Mesothelial cell of epicardium (in vitro differentiated cells): ENCODE measurements around the gene RBFOX1. TPM values are rescaled to one million over a fixed set of nuclear protein-coding genes. Genes with fewer than 3 reads are reported as not detected.

Experiments used
- DNase-seq, 2 experiments: peaks; one replicate each; pipeline ENCODE4 v3.0.0; 2021; ENCODE audit warnings: low spot score in 2 of 2; ENCODE audit not compliant: unreplicated experiment in 2 of 2
- H3K27ac Mint-ChIP-seq: 2 replicates; pipeline ENCODE4 v1.8.0; 2021; ENCODE audit warnings: mixed read lengths
- H3K27me3 Mint-ChIP-seq: 2 replicates; pipeline ENCODE4 v1.8.0; 2021; ENCODE audit warnings: low read depth, mixed read lengths
- H3K36me3 Mint-ChIP-seq: 2 replicates; pipeline ENCODE4 v1.8.0; 2021; ENCODE audit warnings: mixed read lengths
- H3K4me1 Mint-ChIP-seq: 2 replicates; pipeline ENCODE4 v1.8.0; 2021; ENCODE audit warnings: mixed read lengths
- H3K4me3 Mint-ChIP-seq: 2 replicates; pipeline ENCODE4 v1.8.0; 2021; ENCODE audit warnings: mild to moderate bottlenecking, moderate library complexity, mixed read lengths
- H3K9me3 Mint-ChIP-seq: 2 replicates; pipeline ENCODE4 v1.8.0; 2021; ENCODE audit warnings: mixed read lengths
- CTCF ChIP-seq: fragments of 200-600 bp; sonication (generic); IDR thresholded peaks from one replicate; pipeline ENCODE4 v1.5.0; 2021; ENCODE audit warnings: antibody characterized with exemption; ENCODE audit not compliant: unreplicated experiment
- total RNA-seq: library from RNA; stranded (reverse); gene quantifications from 3 replicates; pipeline ENCODE4 v1.2.1, GENCODE V29; 2021

Gene RBFOX1
- total RNA-seq, 1 donor from 2014 or later, result 0.67 TPM

- no peak overlapping the region for H3K27ac Mint-ChIP-seq
- no peaks in the 10 kb centered on the region for H3K36me3 Mint-ChIP-seq
- H3K9me3 Mint-ChIP-seq, result no peaks in the 10 kb centered on the region
- DNase-seq, result no peak
- H3K4me3 Mint-ChIP-seq, result peak overlapping the region; percentile 5
- H3K27me3 Mint-ChIP-seq, result peaks cover 98% of the 10 kb centered on the region
- TF ChIP-seq CTCF, result no peak
- no peaks in the 10 kb centered on the region for H3K4me1 Mint-ChIP-seq
Observed at GRCh38 chr16:7303052-7303610, 29.5 kb upstream of the RBFOX1 start.

DNA sequence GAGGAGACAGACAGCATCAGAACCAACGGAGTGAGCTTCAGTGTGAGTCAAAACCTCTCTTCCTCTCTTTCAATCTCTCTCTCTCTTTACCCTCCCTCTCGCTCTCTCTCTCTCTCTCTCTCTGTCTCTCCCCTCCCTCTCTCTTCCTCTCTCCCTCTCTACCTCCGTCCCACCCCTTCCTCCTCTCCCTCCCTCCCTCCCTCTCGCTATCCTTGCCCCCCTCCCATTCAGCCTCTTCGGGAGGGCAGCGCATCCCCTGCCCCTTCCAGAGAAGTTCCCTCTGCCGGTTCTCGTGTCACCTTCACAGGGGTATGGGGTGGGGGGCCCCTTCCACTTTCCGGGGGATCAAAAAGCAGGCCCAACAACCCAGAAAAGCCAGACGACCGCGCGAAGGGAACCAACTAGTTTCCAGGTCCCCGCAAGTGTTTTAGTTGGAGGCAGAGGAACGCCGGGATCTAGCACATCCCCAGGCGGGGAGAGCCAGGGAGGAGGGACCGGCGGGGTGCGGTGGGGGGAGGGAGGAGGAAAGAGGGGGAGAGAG lies 28.9 kb upstream of the RBFOX1 start:
- Mint-ChIP-seq H3K36me3 (no peaks in the 10 kb centered on the region), H3K4me3 (no peak overlapping the region), H3K27ac (no peak overlapping the region), H3K27me3 (peaks cover 98% of the 10 kb centered on the region), H3K9me3 (no peaks in the 10 kb centered on the region), H3K4me1 (no peaks in the 10 kb centered on the region)
- DNase-seq, result no peak
- TF ChIP-seq CTCF, result no peak

GRCh38 chr16:7304279-7304678 lies 28.4 kb upstream of the RBFOX1 start:
- TF ChIP-seq CTCF, result no peak
- H3K4me3 Mint-ChIP-seq, result no peak overlapping the region
- H3K36me3 Mint-ChIP-seq, result no peaks in the 10 kb centered on the region
- H3K9me3 Mint-ChIP-seq, result no peaks in the 10 kb centered on the region
- no peaks in the 10 kb centered on the region for H3K4me1 Mint-ChIP-seq
- H3K27ac Mint-ChIP-seq, result no peak overlapping the region
- DNase-seq, result no peak
- H3K27me3 Mint-ChIP-seq, result peaks cover 98% of the 10 kb centered on the region

DNA sequence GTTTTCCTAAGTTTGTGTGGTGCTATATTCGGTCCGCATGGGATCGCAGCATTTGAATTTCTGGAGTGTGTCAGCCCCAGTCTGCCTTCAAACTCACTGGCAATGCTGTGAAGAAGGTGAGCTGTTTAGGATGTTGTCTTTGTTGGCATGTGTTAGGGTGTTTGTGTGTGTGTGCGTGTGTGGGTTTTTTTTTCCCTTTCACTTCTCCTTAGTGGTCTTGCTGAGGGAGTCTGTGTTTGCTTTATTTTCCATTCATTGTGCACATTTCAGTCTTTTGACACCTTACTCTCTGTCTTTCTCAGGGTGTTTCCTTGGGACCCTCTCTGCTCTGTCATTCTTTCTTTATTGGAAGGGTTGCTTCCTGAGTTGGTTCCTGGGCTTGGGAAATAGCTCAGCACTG lies 27.7 kb upstream of the RBFOX1 start:
- no peaks in the 10 kb centered on the region for H3K36me3 Mint-ChIP-seq
- no peak for DNase-seq
- H3K27ac Mint-ChIP-seq, result no peak overlapping the region
- no peaks in the 10 kb centered on the region for H3K9me3 Mint-ChIP-seq
- no peak overlapping the region for H3K4me3 Mint-ChIP-seq
- peaks cover 96% of the 10 kb centered on the region for H3K27me3 Mint-ChIP-seq
- H3K4me1 Mint-ChIP-seq, result no peaks in the 10 kb centered on the region
- no peak for TF ChIP-seq CTCF

DNA sequence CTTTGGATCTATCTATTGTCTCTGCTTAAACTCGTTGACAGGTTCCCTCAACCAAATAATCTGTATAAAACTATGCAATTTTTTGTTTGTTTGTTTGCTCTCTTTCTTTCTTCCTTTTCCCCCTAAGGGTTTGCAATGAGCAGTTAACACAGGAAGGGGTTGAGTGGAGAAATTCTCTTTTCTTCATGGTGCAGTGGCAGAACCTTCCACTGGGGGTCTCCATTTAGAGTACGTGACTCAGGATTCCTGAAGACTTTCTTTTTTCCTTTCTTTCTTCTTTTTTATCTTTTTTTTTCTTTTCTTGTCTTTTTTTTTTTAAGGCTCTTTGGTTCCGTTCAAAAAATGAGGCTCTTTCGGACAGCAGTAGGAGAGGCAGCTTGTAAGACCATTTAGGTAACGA lies 19.5 kb upstream of the RBFOX1 start:
- Mint-ChIP-seq H3K4me1 (peaks cover 3% of the 10 kb centered on the region), H3K4me3 (no peak overlapping the region), H3K9me3 (no peaks in the 10 kb centered on the region), H3K27ac (no peak overlapping the region), H3K36me3 (no peaks in the 10 kb centered on the region), H3K27me3 (peaks cover 31% of the 10 kb centered on the region)
- DNase-seq, result no peak
- TF ChIP-seq CTCF, result peak; percentile 74

GRCh38 chr16:7314163-7314562 lies 18.5 kb upstream of the RBFOX1 start:
- H3K27me3 Mint-ChIP-seq, result peaks cover 21% of the 10 kb centered on the region
- H3K36me3 Mint-ChIP-seq, result no peaks in the 10 kb centered on the region
- no peak for DNase-seq
- no peak for TF ChIP-seq CTCF
- H3K9me3 Mint-ChIP-seq, result no peaks in the 10 kb centered on the region
- H3K27ac Mint-ChIP-seq, result no peak overlapping the region
- no peak overlapping the region for H3K4me3 Mint-ChIP-seq
- H3K4me1 Mint-ChIP-seq, result peaks cover 3% of the 10 kb centered on the region
